Psoas muscle (tissue), 8 donors: Measurements from ENCODE around the gene YBEY. TPM values are rescaled to one million over a fixed set of nuclear protein-coding genes. Genes with fewer than 3 reads are reported as not detected.

Experiments
- ATAC-seq, 4 donors: fragments of 200-7000 bp; cut with Tn5 transposase; one replicate each; pipeline ENCODE4 v1.9.1; 2020; ENCODE audit warnings: moderate library complexity in 3 of 4, mild to moderate bottlenecking in 2 of 4
- DNase-seq, 2 donors: peaks; one replicate each; pipeline ENCODE4 v3.0.0-alpha.2; 2020
- H3K27ac ChIP-seq: fragments of 200-600 bp; one replicate; pipeline ENCODE4 v1.8.0; 2022
- H3K27me3 ChIP-seq, 3 donors: fragments of 200-600 bp in 1 of 3; one replicate each; pipeline versions ENCODE4 v1.6.1 to v1.8.0; 2013 to 2022; ENCODE audit warnings: low read length in 2 of 3, mild to moderate bottlenecking in 2 of 3, moderate library complexity in 1 of 3; ENCODE audit not compliant: insufficient read depth in 3 of 3
- H3K36me3 ChIP-seq, 2 donors: fragments of 200-600 bp in 1 of 2; one replicate each; pipeline versions ENCODE4 v1.6.1 to v1.8.0; 2013 to 2022; ENCODE audit warnings: low read depth in 1 of 2, mild to moderate bottlenecking in 1 of 2, moderate library complexity in 1 of 2; ENCODE audit not compliant: insufficient read depth in 1 of 2
- H3K4me1 ChIP-seq: fragments of 200-600 bp; one replicate; pipeline ENCODE4 v1.8.0; 2022
- H3K4me3 ChIP-seq: fragments of 200-600 bp; one replicate; pipeline ENCODE4 v1.8.0; 2022; ENCODE audit warnings: mild to moderate bottlenecking
- H3K9me3 ChIP-seq: fragments of 200-600 bp; one replicate; pipeline ENCODE4 v1.8.0; 2022
- CTCF ChIP-seq: fragments of 200-600 bp; IDR thresholded peaks from one replicate; pipeline ENCODE4 v1.8.0; 2022; ENCODE audit warnings: antibody characterized with exemption
- WGBS, 3 donors: extraction: QIAGEN DNeasy Blood & Tissue Kit; methylation state at CpG; one replicate each; pipeline versions ENCODE4 v1.1.6 to v1.1.7; 2013; 5-methylcytosine and 5-hydroxymethylcytosine counted together
- intact Hi-C, 2 donors: fragments of 100-400 bp; cut with DNase I; formaldehyde crosslinking; loops; one replicate each; pipeline versions ENCODE4 v1.11.0 to v1.14.2; 2022
- polyA plus RNA-seq, 3 donors: library from polyadenylated mRNA; stranded (reverse); fragments of 200-250 nt; gene quantifications; one replicate each; pipeline ENCODE4 v1.2.3, GENCODE V29; 2013
- total RNA-seq, 4 donors: library from RNA; stranded (reverse); fragmentation: NEBNext Ultra II Directional in 2 of 4; extraction: Animal tissue kit (Norgen Biotek cat#: 25700) in 2 of 4; gene quantifications; one replicate each; pipeline versions ENCODE4 v1.2.1 to v1.2.4, GENCODE V29; 2021 to 2023
- donor health status: healthy with polysubstance abuse.
- donor health status: DM: no; HTN: no; CAD: no; lungs with moderate emphysema.
- donor health status: Bipolar disorder and iron deficiency.
- donor health status: healthy.
- donor health status: DM: yes; HTN: yes; CAD: no.
- donor health status: DM: no; HTN: no; CAD: no.
- donor health status: DM: no; HTN: no; CAD: no.
- donor health status: DM: yes; HTN: yes; CAD: no.

The YBEY gene
- total and polyA plus RNA-seq, 7 donors, result 4.7 to 18.2 (median 11.0) TPM

- Histone ChIP-seq H3K27ac (no peak overlapping the region), H3K36me3 (no peaks in the 10 kb centered on the region), H3K4me1 (peaks cover 12% of the 10 kb centered on the region), H3K27me3 (no peaks in the 10 kb centered on the region), H3K9me3 (no peaks in the 10 kb centered on the region), H3K4me3 (no peak overlapping the region)
- WGBS, 3 donors, result 80 to 95% (median 85%) methylated on average over 4 of the region's 4 CpGs
- no peak for DNase-seq
- no peak for ATAC-seq
- intact Hi-C loops, result no loop called here
- no peak for TF ChIP-seq CTCF
These were observed 32.3 kb downstream of the YBEY start for GRCh38 chr21:46318464-46318845.

GRCh38 chr21:46319186-46319585 lies 33.0 kb downstream of the YBEY start:
- DNase-seq, result no peak
- Histone ChIP-seq H3K9me3 (no peaks in the 10 kb centered on the region), H3K4me1 (peaks cover 12% of the 10 kb centered on the region), H3K4me3 (no peak overlapping the region), H3K27me3 (no peaks in the 10 kb centered on the region), H3K27ac (no peak overlapping the region), H3K36me3 (no peaks in the 10 kb centered on the region)
- WGBS, 3 donors, result 87 to 93% (median 92%) methylated on average over 7 of the region's 7 CpGs
- intact Hi-C loops, result no loop called here
- TF ChIP-seq CTCF, result no peak
- ATAC-seq, result no peak

GRCh38 chr21:46320331-46320801 lies 34.2 kb downstream of the YBEY start:
- H3K4me3 ChIP-seq, result no peak overlapping the region
- no peaks in the 10 kb centered on the region for H3K27me3 ChIP-seq
- no peaks in the 10 kb centered on the region for H3K36me3 ChIP-seq
- peaks cover 16% of the 10 kb centered on the region for H3K4me1 ChIP-seq
- no peaks in the 10 kb centered on the region for H3K9me3 ChIP-seq
- 59 to 61% (median 61%) methylated on average over 4 of the region's 4 CpGs for WGBS, 3 donors
- DNase-seq (no peak), ATAC-seq (no peak)
- intact Hi-C loops, result loop anchor here in 1 of 2 donors (10.0 kb wide), 1 partner anchor 136 kb away; the partner anchor contains the start of gene SPATC1L
- no peak for TF ChIP-seq CTCF
- no peak overlapping the region for H3K27ac ChIP-seq

DNA sequence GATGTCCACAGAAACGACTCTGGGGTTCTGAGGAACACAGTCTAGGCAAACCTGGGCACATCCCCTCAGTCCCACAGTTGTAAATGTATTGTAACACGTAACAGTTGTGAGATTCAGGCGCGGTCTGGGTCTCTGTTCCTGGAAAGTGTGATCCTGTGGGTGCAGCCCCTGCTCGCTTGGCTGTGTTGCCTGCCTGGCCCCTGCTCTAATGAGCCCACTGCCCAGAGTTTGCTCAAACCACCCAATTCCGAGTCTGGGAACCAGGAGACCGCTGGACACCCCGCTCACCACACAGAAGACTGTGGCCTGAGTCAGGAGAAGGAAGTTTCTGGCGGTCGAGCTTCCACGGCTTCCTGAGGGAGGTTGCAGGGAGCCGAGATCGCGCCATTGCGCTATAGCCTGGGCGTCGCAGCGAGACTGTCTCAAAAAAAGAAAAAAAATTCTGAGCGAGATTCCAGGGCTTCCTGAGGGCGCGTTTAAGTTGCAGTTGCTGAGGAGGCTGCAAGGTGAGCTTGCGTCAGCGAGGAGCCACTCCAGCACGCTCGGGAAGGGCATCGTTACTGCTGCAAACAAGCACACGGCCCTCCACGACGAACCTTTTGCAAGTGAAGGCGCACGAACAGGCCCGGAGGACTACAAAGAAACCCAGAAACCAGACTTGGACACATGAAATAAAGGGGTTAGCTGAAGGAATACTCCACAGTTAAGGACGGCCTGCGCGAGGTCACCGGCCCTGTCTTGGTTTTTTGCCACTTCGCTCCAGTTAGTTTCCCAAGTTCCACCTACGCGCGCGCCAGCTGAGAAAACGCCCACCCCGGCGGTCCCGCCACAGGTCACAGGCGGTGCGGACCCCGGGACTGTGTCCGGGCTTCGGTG lies 36.4 kb downstream of the YBEY start:
- intact Hi-C loops, result loop anchor here in 1 of 2 donors (10.0 kb wide), 1 partner anchor 138 kb away; the partner anchor contains the start of gene SPATC1L
- Histone ChIP-seq H3K4me1 (peaks cover 24% of the 10 kb centered on the region), H3K9me3 (no peaks in the 10 kb centered on the region), H3K27ac (no peak overlapping the region), H3K36me3 (peaks cover 0 to 12% of the 10 kb centered on the region in 2 donors), H3K4me3 (peak overlapping the region; percentile 77), H3K27me3 (no peaks in the 10 kb centered on the region)
- ATAC-seq (no peak), DNase-seq (no peak)
- TF ChIP-seq CTCF, result no peak
- 8 to 9% (median 8%) methylated on average over 50 of the region's 50 CpGs for WGBS, 3 donors
